Upper lobe of left lung (tissue), 6 donors: ENCODE data around the gene RRP1. TPM values are rescaled to one million over a fixed set of nuclear protein-coding genes. Genes with fewer than 3 reads are reported as not detected.
A peak's percentile ranks its signal among the peaks of the same experiment; 100 is the strongest.

ENCODE experiments used
- ATAC-seq, 2 donors: fragments of 200-7000 bp; cut with Tn5 transposase; one replicate each; pipeline ENCODE4 v1.9.1; 2022; ENCODE audit warnings: mild to moderate bottlenecking in 2 of 2, moderate library complexity in 2 of 2; ENCODE audit not compliant: low FRiP score in 2 of 2
- DNase-seq, 2 donors: peaks; one replicate each; pipeline ENCODE4 v3.0.0-alpha.2; 2019 to 2020
- H3K27ac ChIP-seq, 4 donors: fragments of 200-600 bp; sonication (generic); one replicate each; pipeline ENCODE4 v1.5.1; 2016 to 2019
- H3K27me3 ChIP-seq, 4 donors: fragments of 200-600 bp; sonication (generic); one replicate each; pipeline ENCODE4 v1.5.1; 2017 to 2019
- H3K36me3 ChIP-seq, 4 donors: fragments of 200-600 bp; sonication (generic); one replicate each; pipeline ENCODE4 v1.5.1; 2016 to 2019
- H3K4me1 ChIP-seq, 4 donors: fragments of 200-600 bp; sonication (generic); one replicate each; pipeline ENCODE4 v1.5.1; 2018 to 2019
- H3K4me3 ChIP-seq, 4 donors: fragments of 200-600 bp; sonication (generic); one replicate each; pipeline ENCODE4 v1.5.1; 2017 to 2019; ENCODE audit warnings: mild to moderate bottlenecking in 2 of 4, moderate library complexity in 1 of 4
- H3K9me3 ChIP-seq, 4 donors: fragments of 200-600 bp; sonication (generic); one replicate each; pipeline ENCODE4 v1.5.1; 2018 to 2019
- EP300 ChIP-seq, 4 donors: sonication (generic); formaldehyde crosslinking; IDR thresholded peaks; one replicate each; pipeline ENCODE4 v1.5.1; 2017; ENCODE audit warnings: antibody characterized with exemption in 4 of 4, control low read depth in 2 of 4
- POLR2A ChIP-seq, 4 donors: fragments of 450-650 bp; IDR thresholded peaks; one replicate each; pipeline ENCODE4 v1.5.1; 2016 to 2017; ENCODE audit warnings: antibody characterized with exemption in 4 of 4, mild to moderate bottlenecking in 2 of 4
- POLR2AphosphoS5 ChIP-seq, 2 donors: sonication (generic); formaldehyde crosslinking; IDR thresholded peaks; one replicate each; pipeline ENCODE4 v1.5.1; 2017; ENCODE audit warnings: antibody characterized with exemption in 2 of 2
- WGBS, 2 donors: methylation state at CpG; one replicate each; pipeline ENCODE4 v1.1.5; 2017 to 2018; 5-methylcytosine and 5-hydroxymethylcytosine counted together
- total RNA-seq, 6 donors: library from RNA; depleted of rRNA in 4 of 6; stranded (reverse); fragments of >200 nt in 4 of 6; gene quantifications; one replicate each; pipeline versions ENCODE4 v1.1.0 to v1.2.1, GENCODE V29; 2016 to 2021
- TF ChIP-seq, protein P1 (sequence below), 6 experiments: fragments of 450-650 bp in 4 of 6; fragments of 200-600 bp in 2 of 6; sonication (generic) in 2 of 6; IDR thresholded peaks; one replicate each; pipeline ENCODE4 v1.5.1; 2016 to 2019; ENCODE audit warnings: antibody characterized with exemption in 6 of 6
- donor health status: DM: no; HTN: no; CAD: no; lungs with moderate emphysema.
- donor health status: DM: no; HTN: yes; CAD: no; lungs with severe emphysema.

Gene RRP1
- total RNA-seq, 6 donors from 2014 or later, result 12.0 to 25.1 (median 20.9) TPM

DNA sequence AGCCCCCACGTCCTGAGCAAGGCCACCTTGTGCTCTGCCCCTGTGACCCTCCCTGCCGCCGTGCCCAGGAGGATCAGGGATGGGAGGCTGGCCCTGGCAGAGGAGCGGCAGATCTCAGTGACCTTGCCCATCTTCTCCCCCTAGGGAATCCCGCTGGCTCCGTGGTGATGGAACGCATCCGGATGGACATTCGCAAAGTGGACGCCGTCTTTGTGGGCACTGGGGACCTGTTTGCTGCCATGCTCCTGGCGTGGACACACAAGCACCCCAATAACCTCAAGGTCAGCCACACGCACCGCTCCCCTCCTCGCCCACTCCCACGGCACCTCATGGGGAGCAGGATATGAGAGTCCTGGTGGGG lies 36.0 kb upstream of the RRP1 start:
- H3K36me3 ChIP-seq, result peaks cover 4 to 94% (median 80%) of the 10 kb centered on the region in 4 donors
- WGBS, 2 donors, result 97 to 98% methylated on average over 10 to 16 of the region's 16 CpGs
- no peak for ATAC-seq

DNA sequence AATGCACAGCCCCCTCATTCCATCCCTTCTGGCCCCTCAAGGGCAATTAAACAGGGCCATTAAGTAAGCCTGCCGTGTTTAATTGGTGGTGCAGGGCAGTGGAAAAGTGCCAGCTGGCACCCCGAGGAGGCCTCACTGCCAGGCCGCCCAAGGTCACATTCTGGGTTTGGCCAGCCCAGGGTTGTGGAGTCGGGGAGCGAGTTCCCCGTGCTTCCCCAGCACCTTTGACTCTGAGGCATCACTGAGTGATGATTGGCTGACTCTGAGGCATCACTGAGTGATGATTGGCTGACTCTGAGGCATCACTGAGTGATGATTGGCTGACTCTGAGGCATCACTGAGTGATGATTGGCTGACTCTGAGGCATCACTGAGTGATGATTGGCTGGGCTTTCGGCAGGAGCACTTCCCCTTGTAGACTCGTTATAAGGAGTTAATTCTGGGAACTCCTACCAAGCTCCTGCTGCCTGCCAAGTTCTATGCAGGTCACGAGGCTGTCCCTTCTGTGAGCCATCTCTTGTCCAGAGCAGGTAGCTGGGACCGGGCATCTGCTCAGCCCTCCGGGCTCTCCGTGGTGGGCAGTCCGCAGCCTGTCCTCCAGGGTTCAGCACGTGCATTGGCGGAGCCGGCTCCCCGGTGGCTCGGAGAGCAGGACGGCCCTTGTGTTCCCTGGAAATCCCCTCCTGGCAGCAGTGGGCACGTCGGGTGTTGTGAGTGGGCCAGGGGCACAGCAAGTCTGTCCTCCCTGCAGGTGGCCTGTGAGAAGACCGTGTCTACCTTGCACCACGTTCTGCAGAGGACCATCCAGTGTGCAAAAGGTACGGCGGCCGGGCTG lies 34.2 kb upstream of the RRP1 start:
- Histone ChIP-seq H3K4me3 (no peak overlapping the region), H3K27me3 (no peaks in the 10 kb centered on the region), H3K36me3 (peaks cover 0 to 81% (median 76%) of the 10 kb centered on the region in 4 donors), H3K27ac (no peak overlapping the region), H3K4me1 (peaks cover 13 to 23% (median 19%) of the 10 kb centered on the region in 4 donors), H3K9me3 (no peaks in the 10 kb centered on the region)
- ATAC-seq (no peak), DNase-seq (no peak)
- WGBS, 2 donors, result 87 to 91% methylated on average over 17 to 20 of the region's 26 CpGs
- TF ChIP-seq EP300 (IDR thresholded peaks at IDR 0.05) (no peak), POLR2AphosphoS5 (IDR thresholded peaks at IDR 0.05) (no peak), POLR2A (IDR thresholded peaks at IDR 0.05) (no peak)
- TF ChIP-seq, protein P1, sequence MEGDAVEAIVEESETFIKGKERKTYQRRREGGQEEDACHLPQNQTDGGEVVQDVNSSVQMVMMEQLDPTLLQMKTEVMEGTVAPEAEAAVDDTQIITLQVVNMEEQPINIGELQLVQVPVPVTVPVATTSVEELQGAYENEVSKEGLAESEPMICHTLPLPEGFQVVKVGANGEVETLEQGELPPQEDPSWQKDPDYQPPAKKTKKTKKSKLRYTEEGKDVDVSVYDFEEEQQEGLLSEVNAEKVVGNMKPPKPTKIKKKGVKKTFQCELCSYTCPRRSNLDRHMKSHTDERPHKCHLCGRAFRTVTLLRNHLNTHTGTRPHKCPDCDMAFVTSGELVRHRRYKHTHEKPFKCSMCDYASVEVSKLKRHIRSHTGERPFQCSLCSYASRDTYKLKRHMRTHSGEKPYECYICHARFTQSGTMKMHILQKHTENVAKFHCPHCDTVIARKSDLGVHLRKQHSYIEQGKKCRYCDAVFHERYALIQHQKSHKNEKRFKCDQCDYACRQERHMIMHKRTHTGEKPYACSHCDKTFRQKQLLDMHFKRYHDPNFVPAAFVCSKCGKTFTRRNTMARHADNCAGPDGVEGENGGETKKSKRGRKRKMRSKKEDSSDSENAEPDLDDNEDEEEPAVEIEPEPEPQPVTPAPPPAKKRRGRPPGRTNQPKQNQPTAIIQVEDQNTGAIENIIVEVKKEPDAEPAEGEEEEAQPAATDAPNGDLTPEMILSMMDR (IDR thresholded peaks at IDR 0.05), result no peak

More for the DNA sequence above, 36.0 kb upstream of the RRP1 start:
- Histone ChIP-seq H3K27ac (no peak overlapping the region), H3K4me1 (peaks cover 11 to 18% (median 14%) of the 10 kb centered on the region in 4 donors), H3K4me3 (no peak overlapping the region), H3K9me3 (no peaks in the 10 kb centered on the region), H3K27me3 (no peaks in the 10 kb centered on the region)
- no peak for DNase-seq
- TF ChIP-seq EP300 (IDR thresholded peaks at IDR 0.05) (no peak), POLR2A (IDR thresholded peaks at IDR 0.05) (no peak), POLR2AphosphoS5 (IDR thresholded peaks at IDR 0.05) (no peak)
- TF ChIP-seq, protein P1 (IDR thresholded peaks at IDR 0.05), result no peak

DNA sequence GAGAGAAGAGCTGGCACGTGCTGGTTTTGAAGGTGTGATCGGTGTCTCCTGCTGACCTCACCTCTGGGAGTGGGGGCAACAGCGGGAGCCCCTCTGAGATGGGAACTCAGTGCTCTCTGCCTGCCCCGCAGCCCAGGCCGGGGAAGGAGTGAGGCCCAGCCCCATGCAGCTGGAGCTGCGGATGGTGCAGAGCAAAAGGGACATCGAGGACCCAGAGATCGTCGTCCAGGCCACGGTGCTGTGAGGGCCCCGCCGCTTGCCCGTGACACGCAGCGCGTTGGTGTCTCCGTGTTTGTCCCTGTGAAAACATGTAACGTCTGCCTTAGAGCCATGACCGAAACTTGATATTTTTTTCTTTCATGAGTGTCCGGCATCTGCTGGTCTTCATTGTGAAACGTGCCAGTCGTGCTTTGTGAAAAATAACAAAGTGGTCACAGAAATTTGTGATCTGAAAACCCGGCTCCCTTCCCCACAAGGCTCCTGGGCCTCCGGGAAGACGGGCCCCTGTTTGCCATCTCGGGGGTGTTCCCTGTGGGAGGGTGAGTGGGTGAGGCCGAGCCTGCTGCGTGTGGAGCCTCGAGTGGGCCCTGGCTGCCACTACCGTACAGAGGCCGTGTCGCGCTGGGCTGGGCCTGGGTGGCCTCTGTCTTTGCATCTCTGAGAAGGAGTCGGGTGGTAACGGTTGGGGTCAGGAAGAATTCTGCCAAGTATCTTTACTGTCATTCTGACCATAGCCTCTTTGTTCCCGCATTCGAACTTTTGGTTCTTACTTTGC lies 33.4 kb upstream of the RRP1 start:
- no peak for DNase-seq
- H3K4me3 ChIP-seq, result no peak overlapping the region
- H3K27me3 ChIP-seq, result no peaks in the 10 kb centered on the region
- TF ChIP-seq EP300 (IDR thresholded peaks at IDR 0.05), result no peak
- H3K36me3 ChIP-seq, result peaks cover 0 to 81% (median 73%) of the 10 kb centered on the region in 4 donors
- ATAC-seq, result no peak
- H3K27ac ChIP-seq, result peak overlapping the region in 1 of 4 donors; percentile 85
- H3K9me3 ChIP-seq, result no peaks in the 10 kb centered on the region
- WGBS, 2 donors, result 94 to 95% methylated on average over 36 to 37 of the region's 37 CpGs
- H3K4me1 ChIP-seq, result peaks cover 13 to 23% (median 19%) of the 10 kb centered on the region in 4 donors

DNA sequence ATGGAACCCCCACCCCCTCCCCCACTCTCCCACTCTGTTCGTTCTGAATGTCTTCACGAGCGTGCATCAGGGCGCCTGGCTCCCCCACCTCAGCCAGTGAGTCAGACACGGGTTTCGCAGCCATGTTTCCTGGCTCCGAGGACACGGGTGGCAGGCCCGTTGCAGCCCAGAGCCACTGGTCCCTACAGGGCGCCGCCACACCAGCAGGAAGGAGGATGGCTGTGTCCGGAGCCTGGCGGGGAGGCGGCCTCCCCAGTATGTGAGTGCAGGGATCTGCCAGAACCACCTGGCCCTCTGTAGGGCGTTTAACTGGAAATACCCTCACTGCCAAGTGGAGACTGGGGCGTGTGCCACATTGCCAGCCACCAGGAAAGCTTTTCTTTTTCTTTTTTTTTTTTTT lies 31.8 kb upstream of the RRP1 start:
- peak overlapping the region; percentile 78 to 85 (median 80) for H3K27ac ChIP-seq
- peaks cover 13 to 23% (median 19%) of the 10 kb centered on the region in 4 donors for H3K4me1 ChIP-seq
- H3K9me3 ChIP-seq, result no peaks in the 10 kb centered on the region
- H3K27me3 ChIP-seq, result no peaks in the 10 kb centered on the region
- no peak for ATAC-seq
- peak; percentile 64 to 72 for DNase-seq
- no peak overlapping the region for H3K4me3 ChIP-seq
- H3K36me3 ChIP-seq, result peaks cover 0 to 81% (median 74%) of the 10 kb centered on the region in 4 donors
- TF ChIP-seq POLR2A (IDR thresholded peaks at IDR 0.05) (no peak), EP300 (IDR thresholded peaks at IDR 0.05) (no peak), POLR2AphosphoS5 (IDR thresholded peaks at IDR 0.05) (no peak)
- TF ChIP-seq, protein P1 (IDR thresholded peaks at IDR 0.05), result no peak
- 63 to 90% methylated on average over 10 to 16 of the region's 16 CpGs for WGBS, 2 donors

DNA sequence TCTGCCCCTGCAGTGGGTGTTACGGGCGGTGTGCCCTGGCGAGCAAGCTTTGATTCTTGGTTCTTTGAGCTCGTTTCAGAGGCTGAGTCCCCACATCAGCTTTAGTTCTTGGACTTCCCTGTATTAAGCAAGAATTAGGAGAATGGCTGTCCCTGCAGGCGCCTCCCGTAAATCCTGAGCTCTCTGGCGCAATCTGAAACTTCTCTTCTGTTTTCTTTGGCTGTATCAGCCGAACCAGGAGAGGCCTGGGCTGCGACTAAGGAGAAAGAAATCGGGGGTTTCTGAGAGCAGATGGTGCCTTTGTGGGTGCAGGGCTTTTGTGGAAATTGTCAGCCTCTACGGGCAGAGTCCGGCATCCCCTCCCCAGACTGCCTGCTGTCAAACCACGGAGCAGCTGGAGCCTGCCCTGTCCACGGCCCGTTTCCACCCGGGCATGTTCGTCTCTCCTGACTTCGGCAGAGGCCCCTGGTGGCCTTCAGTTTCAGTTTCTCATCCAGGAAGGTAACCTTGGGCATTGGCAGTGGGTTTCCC lies 31.2 kb upstream of the RRP1 start:
- Histone ChIP-seq H3K27ac (peak overlapping the region; percentile 78 to 85 (median 80)), H3K4me1 (peaks cover 13 to 23% (median 19%) of the 10 kb centered on the region in 4 donors), H3K9me3 (no peaks in the 10 kb centered on the region), H3K27me3 (no peaks in the 10 kb centered on the region), H3K36me3 (peaks cover 0 to 81% (median 71%) of the 10 kb centered on the region in 4 donors), H3K4me3 (peak overlapping the region in 3 of 4 donors; percentile 6 to 30 (median 25))
- peak; percentile 58 to 64 for DNase-seq
- TF ChIP-seq POLR2AphosphoS5 (IDR thresholded peaks at IDR 0.05) (peak in 1 of 2 donors; percentile 34), EP300 (IDR thresholded peaks at IDR 0.05) (peak in 1 of 4 donors; percentile 60), POLR2A (IDR thresholded peaks at IDR 0.05) (peak in 1 of 4 donors; percentile 19)
- TF ChIP-seq, protein P1 (IDR thresholded peaks at IDR 0.05), result no peak
- WGBS, 2 donors, result 45 to 49% methylated on average over 18 of the region's 18 CpGs
- peak in 1 of 2 donors; percentile 41 for ATAC-seq
